ENCODE results near the gene STK32C. TPM values are rescaled to one million over a fixed set of nuclear protein-coding genes. Genes with fewer than 3 reads are reported as not detected.

Gene STK32C
- total and polyA plus RNA-seq, 10 of the 15 experiments (the other 5 are each of a cell fraction or from before 2014, with no cell fraction given): 1.5 to 18.1 (median 6.4) TPM

- TF ChIP-seq POLR2AphosphoS5 (IDR thresholded peaks at IDR 0.05; ENCODE audit: low read length): no peak
- TF ChIP-seq ZNF384 (IDR thresholded peaks at IDR 0.05; ENCODE audit: borderline replicate concordance, low read depth, low read length): no peak
- TF ChIP-seq HDAC6 (IDR thresholded peaks at IDR 0.05; ENCODE audit: unreplicated experiment): no peak
- TF ChIP-seq ZBTB4 (CRISPR knock-in tag; IDR thresholded peaks at IDR 0.05): no peak
- no peak for TF ChIP-seq ZZZ3 (IDR thresholded peaks at IDR 0.05; ENCODE audit: control insufficient read depth, insufficient read length, low read depth)
- TF ChIP-seq NRF1 (conservative IDR thresholded peaks at IDR 0.05; ENCODE audit: low read depth, low read length): no peak
- no peak for TF ChIP-seq RAD21 (IDR thresholded peaks at IDR 0.05; ENCODE audit: insufficient read depth, low read depth, low read length)
Measured at GRCh38 chr10:132350391-132350790, 42.6 kb upstream of the STK32C start (continued).

DNA sequence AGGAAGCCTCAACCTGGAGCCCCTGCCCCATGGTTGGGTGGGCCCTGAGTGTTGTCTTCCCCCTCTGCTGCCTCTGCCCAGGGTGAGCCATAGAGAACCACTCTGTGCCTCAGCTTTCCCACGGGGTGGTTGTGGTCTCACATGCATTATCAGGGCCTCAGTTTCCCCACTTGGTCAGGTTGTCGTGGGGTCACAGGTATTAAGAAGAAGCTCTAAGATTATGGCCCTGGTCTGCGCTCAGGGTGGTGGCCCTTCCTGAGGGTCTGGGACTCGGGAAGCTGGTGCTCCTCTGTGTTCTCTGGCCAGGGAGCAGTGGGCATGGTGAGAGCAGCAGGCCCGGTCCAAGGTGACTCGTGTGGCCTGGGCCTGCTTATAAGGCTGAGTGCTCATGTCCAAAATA lies 42.0 kb upstream of the STK32C start:
- BruUV-seq (replicated peaks): no TSS peak
- H3K4me1 ChIP-seq (ENCODE audit: control insufficient read depth, insufficient read depth, low read length): no peaks in the 10 kb centered on the region
- no peaks in the 10 kb centered on the region for H3K9me3 ChIP-seq (replicated peaks; ENCODE audit: control insufficient read depth, insufficient read depth, low read length)
- ChIA-PET SMC1A (ENCODE audit: uncharacterized antibody, unreplicated experiment) (no interaction called here), CTCF (interaction anchor here (1.0 kb wide), 1 partner anchor 27 kb away, joined by 3 read pairs; no protein-coding TSS in a partner anchor), RAD21 (ENCODE audit: unreplicated experiment) (no interaction called here), POLR2A (no interaction called here)
- WGBS (ENCODE audit: insufficient coverage, insufficient replicate concordance, low lambda C conversion rate, missing lambda C conversion rate): 55% methylated on average over 6 of the region's 6 CpGs
- DNase-seq (ENCODE audit: low read depth, low spot score) (no peak), FAIRE-seq (no peak), ATAC-seq (no peak)
- no peak overlapping the region for H3K27ac ChIP-seq (ENCODE audit: control insufficient read depth, insufficient read depth)
- H3K27me3 ChIP-seq (replicated peaks in 1 of 2; ENCODE audit: control insufficient read depth in 2 of 2, insufficient read depth in 2 of 2, low read length in 1 of 2): no peaks in the 10 kb centered on the region
- H3K9ac ChIP-seq (ENCODE audit: control insufficient read depth, insufficient read depth, low read length): no peak overlapping the region
- intact Hi-C loops (cut with micrococcal nuclease; ENCODE audit: unreplicated experiment) (no loop called here), in situ Hi-C loops (cut with MboI) (loop anchor here (5.0 kb wide), 1 partner anchor 127 kb away; no protein-coding TSS in a partner anchor)
- H3K4me3 ChIP-seq: no peak overlapping the region
- H3K4me2 ChIP-seq (ENCODE audit: control insufficient read depth, insufficient read depth): no peak overlapping the region
- no peaks in the 10 kb centered on the region for H3K79me2 ChIP-seq (ENCODE audit: control insufficient read depth, insufficient read depth, low read length)
- no peaks in the 10 kb centered on the region for H3K36me3 ChIP-seq (ENCODE audit: control insufficient read depth in 2 of 2, insufficient read depth in 2 of 2, low read length in 1 of 2)
- H2AFZ ChIP-seq (ENCODE audit: control insufficient read depth, low read depth, low read length): no peak overlapping the region
- no peaks in the 10 kb centered on the region for H4K20me1 ChIP-seq (ENCODE audit: control insufficient read depth, insufficient read depth)
- TF ChIP-seq RUNX3 (IDR thresholded peaks at IDR 0.05; ENCODE audit: low read length) (no peak), CHD4 (IDR thresholded peaks at IDR 0.05) (no peak), TARDBP (IDR thresholded peaks at IDR 0.05; ENCODE audit: borderline replicate concordance) (no peak), ZSCAN29 (IDR thresholded peaks at IDR 0.05) (no peak), MYC (IDR thresholded peaks at IDR 0.05; ENCODE audit: insufficient read depth, insufficient read length, insufficient replicate concordance, low read length, severe bottlenecking) (no peak), ELK1 (IDR thresholded peaks at IDR 0.05; ENCODE audit: low read depth, low read length) (no peak), E2F8 (IDR thresholded peaks at IDR 0.05; ENCODE audit: low read depth, partially characterized antibody) (no peak), FOS (IDR thresholded peaks at IDR 0.05; ENCODE audit: borderline replicate concordance, extremely low read depth, insufficient read length) (no peak), SMC3 (IDR thresholded peaks at IDR 0.05; ENCODE audit: borderline replicate concordance, low read length) (no peak), RAD21 (IDR thresholded peaks at IDR 0.05; ENCODE audit: insufficient read depth, low read depth, low read length) (no peak), EZH2 (IDR thresholded peaks at IDR 0.05; ENCODE audit: borderline replicate concordance, control insufficient read depth, low read depth, low read length) (no peak)

Data from GM12878 (cell line).